Trophoblast cell (in vitro differentiated cells and primary cell): ENCODE data around the gene CREB5.

Experiments used
- DNase-seq, 2 donors: peaks; one replicate each; pipeline ENCODE4 v3.0.0-alpha.2; 2016
- H2AFZ ChIP-seq: 2 replicates; pipeline ENCODE4 v1.6.1; 2013; ENCODE audit warnings: low read length, moderate library complexity, mild to moderate bottlenecking; ENCODE audit not compliant: insufficient read depth, poor library complexity
- H2AK5ac ChIP-seq: 2 replicates; pipeline ENCODE4 v1.6.1; 2013; ENCODE audit warnings: mild to moderate bottlenecking, low read length
- H2BK120ac ChIP-seq: 2 replicates; pipeline ENCODE4 v1.6.1; 2013; ENCODE audit warnings: low read length, mild to moderate bottlenecking, moderate library complexity; ENCODE audit not compliant: insufficient read depth, poor library complexity
- H2BK12ac ChIP-seq: 2 replicates; pipeline ENCODE4 v1.6.1; 2013; ENCODE audit warnings: mild to moderate bottlenecking, low read length, moderate library complexity
- H2BK5ac ChIP-seq: 2 replicates; pipeline ENCODE4 v1.6.1; 2013; ENCODE audit warnings: low read length, low read depth, moderate library complexity, mild to moderate bottlenecking; ENCODE audit not compliant: poor library complexity
- H3K14ac ChIP-seq: 2 replicates; pipeline ENCODE4 v1.6.1; 2013; ENCODE audit warnings: mild to moderate bottlenecking, low read length
- H3K18ac ChIP-seq: 2 replicates; pipeline ENCODE4 v1.6.1; 2013; ENCODE audit warnings: mild to moderate bottlenecking, low read length
- H3K23ac ChIP-seq: 2 replicates; pipeline ENCODE4 v1.6.1; 2013; ENCODE audit warnings: low read length
- H3K27ac ChIP-seq: 2 replicates; pipeline ENCODE4 v1.5.1; 2013; ENCODE audit warnings: low read depth, mild to moderate bottlenecking, inconsistent platforms, low read length, moderate library complexity
- H3K27me3 ChIP-seq: 2 replicates; pipeline ENCODE4 v1.6.1; 2013; ENCODE audit warnings: inconsistent platforms, mild to moderate bottlenecking, low read length, moderate library complexity; ENCODE audit not compliant: insufficient read depth
- H3K36me3 ChIP-seq, 2 experiments: 1 replicate in 1 of 2; 2 replicates in 1 of 2; pipeline ENCODE4 v1.6.1; 2013; ENCODE audit warnings: low read length in 2 of 2, mild to moderate bottlenecking in 2 of 2, moderate library complexity in 1 of 2; ENCODE audit not compliant: insufficient read depth in 2 of 2, control insufficient read depth in 1 of 2
- H3K4ac ChIP-seq: 2 replicates; pipeline ENCODE4 v1.6.1; 2013; ENCODE audit warnings: low read depth, mild to moderate bottlenecking, low read length, moderate library complexity
- H3K4me1 ChIP-seq, 2 experiments: 1 replicate in 1 of 2; 2 replicates in 1 of 2; pipeline ENCODE4 v1.6.1; 2013; ENCODE audit warnings: low read length in 2 of 2, mild to moderate bottlenecking in 2 of 2, moderate library complexity in 1 of 2; ENCODE audit not compliant: insufficient read depth in 2 of 2, control insufficient read depth in 1 of 2
- H3K4me2 ChIP-seq: 2 replicates; pipeline ENCODE4 v1.6.1; 2013; ENCODE audit warnings: inconsistent platforms, mild to moderate bottlenecking, low read length, moderate library complexity
- H3K4me3 ChIP-seq: 2 replicates; pipeline ENCODE4 v1.5.1; 2013; ENCODE audit warnings: mild to moderate bottlenecking, low read depth, low read length, inconsistent platforms
- H3K79me1 ChIP-seq: one replicate; pipeline ENCODE4 v1.6.1; 2013; ENCODE audit warnings: low read length
- H3K79me2 ChIP-seq: 2 replicates; pipeline ENCODE4 v1.6.1; 2013; ENCODE audit warnings: low read length, mild to moderate bottlenecking; ENCODE audit not compliant: control insufficient read depth, insufficient read depth, poor library complexity
- H3K9ac ChIP-seq: 2 replicates; pipeline ENCODE4 v1.6.1; 2013; ENCODE audit warnings: mild to moderate bottlenecking, low read length
- H3K9me3 ChIP-seq: 2 replicates; pipeline ENCODE4 v1.6.1; 2013; ENCODE audit warnings: low read depth, mild to moderate bottlenecking, control low read depth, inconsistent platforms, low read length; ENCODE audit not compliant: insufficient read depth
- H4K12ac ChIP-seq: 2 replicates; pipeline ENCODE4 v1.6.1; 2013; ENCODE audit warnings: low read depth, mild to moderate bottlenecking, low read length, moderate library complexity
- H4K8ac ChIP-seq: 2 replicates; pipeline ENCODE4 v1.6.1; 2013; ENCODE audit warnings: low read depth, mild to moderate bottlenecking, low read length, moderate library complexity
- H4K91ac ChIP-seq: one replicate; pipeline ENCODE4 v1.6.1; 2013; ENCODE audit warnings: low read depth, mild to moderate bottlenecking, low read length, moderate library complexity
- WGBS: extraction: QIAGEN DNeasy Blood & Tissue Kit; methylation state at CpG from one replicate; pipeline ENCODE4 v1.1.7; 2013; ENCODE audit warnings: missing lambda C conversion rate; ENCODE audit not compliant: insufficient read length, insufficient coverage; ENCODE audit errors: extremely low coverage; 5-methylcytosine and 5-hydroxymethylcytosine counted together

CREB5 gene

GRCh38 chr7:28587211-28587610, 174.9 kb downstream of the CREB5 start:
- no peak overlapping the region for H4K12ac ChIP-seq

GRCh38 chr7:28588602-28589001, 176.3 kb downstream of the CREB5 start:
- Histone ChIP-seq H3K9ac (no peak overlapping the region), H3K23ac (no peak overlapping the region), H3K79me1 (no peaks in the 10 kb centered on the region), H4K8ac (no peak overlapping the region), H2AK5ac (no peak overlapping the region), H2BK120ac (no peak overlapping the region), H3K27ac (no peak overlapping the region), H3K79me2 (peaks cover 2% of the 10 kb centered on the region), H2BK5ac (no peak overlapping the region), H4K12ac (no peak overlapping the region), H3K9me3 (peaks cover 2% of the 10 kb centered on the region), H3K36me3 (no peaks in the 10 kb centered on the region), H3K18ac (no peak overlapping the region), H3K4ac (no peak overlapping the region), H3K4me2 (no peak overlapping the region), H3K4me1 (peaks cover 5 to 13% of the 10 kb centered on the region in 2 experiments), H3K4me3 (no peak overlapping the region), H3K27me3 (no peaks in the 10 kb centered on the region), H2AFZ (no peak overlapping the region), H4K91ac (no peak overlapping the region), H3K14ac (no peak overlapping the region), H2BK12ac (no peak overlapping the region)
- WGBS: no CpG with 5 or more reads among the region's 5 CpGs
- no peak for DNase-seq

More at GRCh38 chr7:28587211-28587610, 174.9 kb downstream of the CREB5 start:
- H2AFZ ChIP-seq: no peak overlapping the region
- no peak overlapping the region for H2BK5ac ChIP-seq
- no CpG with 5 or more reads among the region's 3 CpGs for WGBS
- no peak overlapping the region for H3K4ac ChIP-seq
- H3K14ac ChIP-seq: no peak overlapping the region
- H3K4me1 ChIP-seq: peaks cover 5 to 13% of the 10 kb centered on the region in 2 experiments
- H4K8ac ChIP-seq: no peak overlapping the region
- H3K18ac ChIP-seq: no peak overlapping the region
- H2AK5ac ChIP-seq: no peak overlapping the region
- H2BK120ac ChIP-seq: no peak overlapping the region
- no peak overlapping the region for H3K9ac ChIP-seq
- H3K36me3 ChIP-seq: no peaks in the 10 kb centered on the region
- H3K9me3 ChIP-seq: peaks cover 2% of the 10 kb centered on the region
- H3K23ac ChIP-seq: no peak overlapping the region
- no peaks in the 10 kb centered on the region for H3K79me1 ChIP-seq
- H3K79me2 ChIP-seq: peaks cover 2% of the 10 kb centered on the region
- no peak overlapping the region for H3K4me2 ChIP-seq
- H3K4me3 ChIP-seq: no peak overlapping the region
- H3K27ac ChIP-seq: no peak overlapping the region
- H2BK12ac ChIP-seq: no peak overlapping the region
- no peaks in the 10 kb centered on the region for H3K27me3 ChIP-seq
- DNase-seq: no peak
- H4K91ac ChIP-seq: no peak overlapping the region

- no peaks in the 10 kb centered on the region for H3K79me1 ChIP-seq
- no peak overlapping the region for H2BK12ac ChIP-seq
- H3K18ac ChIP-seq: no peak overlapping the region
- no peaks in the 10 kb centered on the region for H3K79me2 ChIP-seq
- peaks cover 3 to 4% of the 10 kb centered on the region in 2 experiments for H3K4me1 ChIP-seq
- no peak overlapping the region for H3K4ac ChIP-seq
- no peak overlapping the region for H2AFZ ChIP-seq
- H4K8ac ChIP-seq: no peak overlapping the region
- no peaks in the 10 kb centered on the region for H3K36me3 ChIP-seq
- H3K14ac ChIP-seq: no peak overlapping the region
- no peak overlapping the region for H3K9ac ChIP-seq
- H2BK120ac ChIP-seq: no peak overlapping the region
- no peak overlapping the region for H2BK5ac ChIP-seq
- no peak overlapping the region for H4K12ac ChIP-seq
- H3K23ac ChIP-seq: no peak overlapping the region
- peaks cover 2% of the 10 kb centered on the region for H3K9me3 ChIP-seq
- no peak overlapping the region for H3K27ac ChIP-seq
- H4K91ac ChIP-seq: no peak overlapping the region
- H3K4me3 ChIP-seq: no peak overlapping the region
- H3K27me3 ChIP-seq: no peaks in the 10 kb centered on the region
- no peak overlapping the region for H2AK5ac ChIP-seq
- DNase-seq: no peak
- WGBS: no CpG with 5 or more reads among the region's 5 CpGs
- H3K4me2 ChIP-seq: no peak overlapping the region
These were observed 178.8 kb downstream of the CREB5 start for GRCh38 chr7:28591041-28591674.

- no peaks in the 10 kb centered on the region for H3K36me3 ChIP-seq
- no peaks in the 10 kb centered on the region for H3K79me1 ChIP-seq
- no peak overlapping the region for H2BK5ac ChIP-seq
- no peak overlapping the region for H4K91ac ChIP-seq
- H2AFZ ChIP-seq: no peak overlapping the region
- H3K4me3 ChIP-seq: no peak overlapping the region
- no peak overlapping the region for H3K14ac ChIP-seq
- H3K4me2 ChIP-seq: no peak overlapping the region
- no peak overlapping the region for H3K23ac ChIP-seq
- H3K18ac ChIP-seq: no peak overlapping the region
- WGBS: no CpG with 5 or more reads among the region's 2 CpGs
- no peaks in the 10 kb centered on the region for H3K27me3 ChIP-seq
- no peak overlapping the region for H4K8ac ChIP-seq
- no peaks in the 10 kb centered on the region for H3K9me3 ChIP-seq
- H2AK5ac ChIP-seq: no peak overlapping the region
- no peak overlapping the region for H3K4ac ChIP-seq
- no peak overlapping the region for H4K12ac ChIP-seq
- H2BK120ac ChIP-seq: no peak overlapping the region
- no peak overlapping the region for H3K9ac ChIP-seq
- DNase-seq: no peak
- H3K79me2 ChIP-seq: no peaks in the 10 kb centered on the region
- H3K27ac ChIP-seq: no peak overlapping the region
- no peak overlapping the region for H2BK12ac ChIP-seq
- H3K4me1 ChIP-seq: peaks cover under 1 to 2% of the 10 kb centered on the region in 2 experiments
These were observed 179.5 kb downstream of the CREB5 start for GRCh38 chr7:28591725-28592349.
